Measurements from ENCODE around the gene URB1. TPM values are rescaled to one million over a fixed set of nuclear protein-coding genes. Genes with fewer than 3 reads are reported as not detected.

Gene URB1
- total and polyA plus RNA-seq, 4 donors = 3.7 to 17.6 (median 11.4) TPM

- ATAC-seq (ENCODE audit: insufficient read depth, low FRiP score) (no peak), DNase-seq (no peak)
- Histone ChIP-seq H3K27ac (ENCODE audit: low read depth in 1 of 2, low read length in 1 of 2) (no peak overlapping the region), H3K9me3 (ENCODE audit: control insufficient read depth in 4 of 4, insufficient read depth in 3 of 4, low read length in 3 of 4) (no peaks in the 10 kb centered on the region), H3K4me1 (ENCODE audit: control insufficient read depth in 5 of 5, insufficient read depth in 5 of 5, low read length in 5 of 5) (peaks cover 0 to 5% (median 0%) of the 10 kb centered on the region in 5 donors), H3K9ac (ENCODE audit: insufficient read depth in 1 of 2, low read length in 2 of 2) (no peak overlapping the region), H3K36me3 (ENCODE audit: control insufficient read depth in 4 of 4, insufficient read depth in 4 of 4, low read length in 4 of 4) (peaks cover 0 to 2% (median 0%) of the 10 kb centered on the region in 4 donors), H3K27me3 (ENCODE audit: control insufficient read depth in 3 of 3, insufficient read depth in 3 of 3, low read length in 2 of 3) (no peaks in the 10 kb centered on the region), H3K4me3 (no peak overlapping the region)
- 86 to 96% methylated on average over 9 of the region's 9 CpGs for WGBS, 2 donors
- TF ChIP-seq CTCF (IDR thresholded peaks at IDR 0.05; ENCODE audit: control extremely low read depth, extremely low read depth) = no peak
These were observed 30.7 kb upstream of the URB1 start for GRCh38 chr21:32423320-32424190.

GRCh38 chr21:32422064-32422463 is 29.3 kb upstream of the URB1 start:
- no peak overlapping the region for H3K4me3 ChIP-seq
- H3K36me3 ChIP-seq (ENCODE audit: control insufficient read depth in 4 of 4, insufficient read depth in 4 of 4, low read length in 4 of 4) = peaks cover 0 to 2% (median 0%) of the 10 kb centered on the region in 4 donors
- H3K27me3 ChIP-seq (ENCODE audit: control insufficient read depth in 3 of 3, insufficient read depth in 3 of 3, low read length in 2 of 3) = no peaks in the 10 kb centered on the region
- no peaks in the 10 kb centered on the region for H3K9me3 ChIP-seq (ENCODE audit: control insufficient read depth in 4 of 4, insufficient read depth in 3 of 4, low read length in 3 of 4)
- H3K27ac ChIP-seq (ENCODE audit: low read depth in 1 of 2, low read length in 1 of 2) = no peak overlapping the region
- peaks cover 0 to 3% (median 0%) of the 10 kb centered on the region in 5 donors for H3K4me1 ChIP-seq (ENCODE audit: control insufficient read depth in 5 of 5, insufficient read depth in 5 of 5, low read length in 5 of 5)
- no peak for TF ChIP-seq CTCF (IDR thresholded peaks at IDR 0.05; ENCODE audit: control extremely low read depth, extremely low read depth)
- WGBS, 2 donors = 98 to 100% methylated on average over 2 of the region's 2 CpGs
- H3K9ac ChIP-seq (ENCODE audit: insufficient read depth in 1 of 2, low read length in 2 of 2) = no peak overlapping the region
- ATAC-seq (ENCODE audit: insufficient read depth, low FRiP score) = no peak
- no peak for DNase-seq

GRCh38 chr21:32418146-32418545 is 25.3 kb upstream of the URB1 start:
- H3K27ac ChIP-seq (ENCODE audit: low read depth in 1 of 2, low read length in 1 of 2) = no peak overlapping the region
- peaks cover 0 to 6% (median 0%) of the 10 kb centered on the region in 4 donors for H3K36me3 ChIP-seq (ENCODE audit: control insufficient read depth in 4 of 4, insufficient read depth in 4 of 4, low read length in 4 of 4)
- ATAC-seq (ENCODE audit: insufficient read depth, low FRiP score) (no peak), DNase-seq (no peak)
- H3K27me3 ChIP-seq (ENCODE audit: control insufficient read depth in 3 of 3, insufficient read depth in 3 of 3, low read length in 2 of 3) = peaks cover 0 to 1% (median 0%) of the 10 kb centered on the region in 3 donors
- H3K9ac ChIP-seq (ENCODE audit: insufficient read depth in 1 of 2, low read length in 2 of 2) = no peak overlapping the region
- no peak for TF ChIP-seq CTCF (IDR thresholded peaks at IDR 0.05; ENCODE audit: control extremely low read depth, extremely low read depth)
- H3K9me3 ChIP-seq (ENCODE audit: control insufficient read depth in 4 of 4, insufficient read depth in 3 of 4, low read length in 3 of 4) = no peaks in the 10 kb centered on the region
- H3K4me1 ChIP-seq (ENCODE audit: control insufficient read depth in 5 of 5, insufficient read depth in 5 of 5, low read length in 5 of 5) = peaks cover 0 to 6% (median 0%) of the 10 kb centered on the region in 5 donors
- no peak overlapping the region for H3K4me3 ChIP-seq
- WGBS, 2 donors = 83 to 91% methylated on average over 4 of the region's 4 CpGs
